A673 (cell line): ENCODE results near the gene ABCB9.

ENCODE experiments used
- EZH2 ChIP-seq: fragments of 200-600 bp; sonication (generic); IDR thresholded peaks from 2 replicates; pipeline ENCODE4 v1.6.1; 2017; ENCODE audit warnings: borderline replicate concordance, low read depth, mild to moderate bottlenecking, mixed read lengths, antibody characterized with exemption, low read length; ENCODE audit not compliant: poor library complexity, severe bottlenecking
- TF ChIP-seq, protein P1 (sequence below): fragments of 300-800, 200-600 bp; sonication (generic); conservative IDR thresholded peaks from 2 replicates; pipeline ENCODE4 v1.5.1; 2017; ENCODE audit warnings: low read depth, mild to moderate bottlenecking, antibody characterized with exemption, low read length, moderate library complexity, mixed read lengths

- TF ChIP-seq, protein P1, sequence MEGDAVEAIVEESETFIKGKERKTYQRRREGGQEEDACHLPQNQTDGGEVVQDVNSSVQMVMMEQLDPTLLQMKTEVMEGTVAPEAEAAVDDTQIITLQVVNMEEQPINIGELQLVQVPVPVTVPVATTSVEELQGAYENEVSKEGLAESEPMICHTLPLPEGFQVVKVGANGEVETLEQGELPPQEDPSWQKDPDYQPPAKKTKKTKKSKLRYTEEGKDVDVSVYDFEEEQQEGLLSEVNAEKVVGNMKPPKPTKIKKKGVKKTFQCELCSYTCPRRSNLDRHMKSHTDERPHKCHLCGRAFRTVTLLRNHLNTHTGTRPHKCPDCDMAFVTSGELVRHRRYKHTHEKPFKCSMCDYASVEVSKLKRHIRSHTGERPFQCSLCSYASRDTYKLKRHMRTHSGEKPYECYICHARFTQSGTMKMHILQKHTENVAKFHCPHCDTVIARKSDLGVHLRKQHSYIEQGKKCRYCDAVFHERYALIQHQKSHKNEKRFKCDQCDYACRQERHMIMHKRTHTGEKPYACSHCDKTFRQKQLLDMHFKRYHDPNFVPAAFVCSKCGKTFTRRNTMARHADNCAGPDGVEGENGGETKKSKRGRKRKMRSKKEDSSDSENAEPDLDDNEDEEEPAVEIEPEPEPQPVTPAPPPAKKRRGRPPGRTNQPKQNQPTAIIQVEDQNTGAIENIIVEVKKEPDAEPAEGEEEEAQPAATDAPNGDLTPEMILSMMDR: no peak
- no peak for TF ChIP-seq EZH2
Observed at GRCh38 chr12:122899887-122900286, 66.4 kb downstream of the ABCB9 start.
